Naive thymus-derived CD4-positive, alpha-beta T cell (primary cell): ENCODE measurements around the gene SLC35F1. TPM values are rescaled to one million over a fixed set of nuclear protein-coding genes. Genes with fewer than 3 reads are reported as not detected.

Experiments
- ATAC-seq: fragments of 150-1000 bp; cut with Tn5 transposase; 2 replicates; pipeline ENCODE4 v1.10.0; 2021; ENCODE audit warnings: mild to moderate bottlenecking, moderate library complexity
- CTCF ChIA-PET: fragments of 350-600 bp; sonication (Branson Sonifier 250); formaldehyde crosslinking; loops from one replicate; lab custom pipeline; 2021; ENCODE audit warnings: antibody characterized with exemption; lab: Charles Lee
- POLR2A ChIA-PET: fragments of 350-600 bp; sonication (Branson Sonifier 250); formaldehyde crosslinking; loops from one replicate; lab custom pipeline; 2021; ENCODE audit warnings: antibody characterized with exemption, inconsistent platforms; lab: Charles Lee
- DNase-seq, 9 donors: peaks; one replicate each; pipeline versions ENCODE4 v3.0.0 to v3.0.0-alpha.2; 2020 to 2022; ENCODE audit warnings: mixed read lengths in 1 of 9
- H3K27ac ChIP-seq: one replicate; pipeline ENCODE4 v1.7.0; 2013; ENCODE audit warnings: mild to moderate bottlenecking, low read depth, low read length, moderate library complexity
- H3K27me3 ChIP-seq, 2 donors: one replicate each; pipeline ENCODE4 v1.7.0; 2013; ENCODE audit warnings: low read length in 2 of 2, mild to moderate bottlenecking in 2 of 2, moderate library complexity in 2 of 2; ENCODE audit not compliant: control insufficient read depth in 2 of 2, insufficient read depth in 2 of 2
- H3K36me3 ChIP-seq, 3 experiments: 1 replicate in 2 of 3; 2 replicates in 1 of 3; pipeline ENCODE4 v1.7.0; 2013; ENCODE audit warnings: low read length in 3 of 3, mild to moderate bottlenecking in 3 of 3, moderate library complexity in 1 of 3; ENCODE audit not compliant: insufficient read depth in 3 of 3, control insufficient read depth in 2 of 3
- H3K4me1 ChIP-seq, 2 donors: one replicate each; pipeline ENCODE4 v1.7.0; 2013; ENCODE audit warnings: low read length in 2 of 2, mild to moderate bottlenecking in 2 of 2, moderate library complexity in 1 of 2; ENCODE audit not compliant: control insufficient read depth in 2 of 2, insufficient read depth in 2 of 2
- H3K4me3 ChIP-seq: 2 replicates; pipeline ENCODE4 v1.7.0; 2013; ENCODE audit warnings: mild to moderate bottlenecking, low read length
- H3K9me3 ChIP-seq, 3 experiments: 1 replicate in 2 of 3; 2 replicates in 1 of 3; pipeline ENCODE4 v1.7.0; 2013; ENCODE audit warnings: low read length in 3 of 3; ENCODE audit not compliant: control insufficient read depth in 2 of 3
- H3K27ac Mint-ChIP-seq, 9 donors: one replicate each; pipeline ENCODE4 v1.8.0; 2020 to 2022; ENCODE audit warnings: mixed read lengths in 9 of 9, mild to moderate bottlenecking in 8 of 9, moderate library complexity in 5 of 9, inconsistent platforms in 2 of 9
- H3K27me3 Mint-ChIP-seq, 5 donors: one replicate each; pipeline ENCODE4 v1.8.0; 2021 to 2022; ENCODE audit warnings: mixed read lengths in 5 of 5, mild to moderate bottlenecking in 1 of 5
- H3K36me3 Mint-ChIP-seq, 5 donors: one replicate each; pipeline ENCODE4 v1.8.0; 2020 to 2022; ENCODE audit warnings: mixed read lengths in 5 of 5, mild to moderate bottlenecking in 3 of 5, inconsistent platforms in 1 of 5
- H3K4me1 Mint-ChIP-seq, 7 donors: one replicate each; pipeline ENCODE4 v1.8.0; 2020 to 2022; ENCODE audit warnings: mixed read lengths in 7 of 7, mild to moderate bottlenecking in 3 of 7, inconsistent platforms in 1 of 7
- H3K4me3 Mint-ChIP-seq, 10 donors: one replicate each; pipeline ENCODE4 v1.8.0; 2020 to 2022; ENCODE audit warnings: mild to moderate bottlenecking in 10 of 10, mixed read lengths in 10 of 10, moderate library complexity in 6 of 10, inconsistent platforms in 2 of 10
- H3K9me3 Mint-ChIP-seq, 11 donors: one replicate each; pipeline ENCODE4 v1.8.0; 2020 to 2022; ENCODE audit warnings: mixed read lengths in 11 of 11, mild to moderate bottlenecking in 4 of 11, inconsistent platforms in 1 of 11, moderate library complexity in 1 of 11
- intact Hi-C, 2 donors: fragments of 100-400 bp; cut with micrococcal nuclease; formaldehyde crosslinking; loops; one replicate each; pipeline ENCODE4 v1.15.1; 2023
- polyA plus RNA-seq, 2 donors: library from polyadenylated mRNA; unstranded; fragments of 300-500 nt; fragmentation: Illumina TruSeq; gene quantifications; one replicate each; pipeline ENCODE4 v1.2.3, GENCODE V29; 2021
- total RNA-seq, 6 experiments: library from RNA in 5 of 6; stranded (reverse) in 5 of 6; gene quantifications; 1 replicate in 5 of 6; 2 replicates in 1 of 6; pipeline ENCODE4 v1.2.3 and lab custom pipeline; 2021 to 2026

SLC35F1 gene
- total and polyA plus RNA-seq, 7 experiments from 2014 or later = not detected

DNA sequence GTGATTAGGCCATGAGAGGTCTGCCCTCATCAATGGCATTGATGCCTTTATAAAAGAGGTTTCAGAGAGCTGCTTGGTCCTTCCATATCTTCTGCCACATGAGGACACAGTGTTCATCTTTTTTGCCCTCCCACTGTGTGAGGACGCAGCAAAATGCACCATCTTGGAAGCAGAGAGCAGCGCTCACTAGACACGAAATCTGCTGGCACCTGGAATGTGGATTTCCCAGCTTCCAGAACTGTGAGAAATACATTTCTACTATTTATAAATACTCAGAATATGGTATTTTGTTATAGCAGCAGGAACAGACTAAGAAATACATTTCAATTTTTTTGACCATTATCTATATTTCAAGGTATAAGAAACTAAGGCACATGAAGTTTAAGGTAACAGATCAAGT, 24.9 kb downstream of the SLC35F1 start:
- CTCF ChIA-PET = no interaction called here
- no peak overlapping the region for H3K27ac ChIP-seq
- DNase-seq (no peak), ATAC-seq (no peak)
- H3K4me3 ChIP-seq = no peak overlapping the region
- peaks cover 0 to 13% (median 0%) of the 10 kb centered on the region in 3 experiments for H3K9me3 ChIP-seq
- intact Hi-C loops = no loop called here
- peaks cover 0 to 8% (median 4%) of the 10 kb centered on the region in 5 donors for H3K36me3 Mint-ChIP-seq
- POLR2A ChIA-PET = no interaction called here
- H3K4me3 Mint-ChIP-seq = no peak overlapping the region
- no peak overlapping the region for H3K27ac Mint-ChIP-seq
- no peaks in the 10 kb centered on the region for H3K27me3 ChIP-seq
- H3K9me3 Mint-ChIP-seq = peaks cover 5 to 36% (median 16%) of the 10 kb centered on the region in 11 donors
- no peaks in the 10 kb centered on the region for H3K36me3 ChIP-seq
- H3K4me1 Mint-ChIP-seq = no peaks in the 10 kb centered on the region
- no peaks in the 10 kb centered on the region for H3K4me1 ChIP-seq
- H3K27me3 Mint-ChIP-seq = peaks cover 0 to 27% (median 16%) of the 10 kb centered on the region in 5 donors

DNA sequence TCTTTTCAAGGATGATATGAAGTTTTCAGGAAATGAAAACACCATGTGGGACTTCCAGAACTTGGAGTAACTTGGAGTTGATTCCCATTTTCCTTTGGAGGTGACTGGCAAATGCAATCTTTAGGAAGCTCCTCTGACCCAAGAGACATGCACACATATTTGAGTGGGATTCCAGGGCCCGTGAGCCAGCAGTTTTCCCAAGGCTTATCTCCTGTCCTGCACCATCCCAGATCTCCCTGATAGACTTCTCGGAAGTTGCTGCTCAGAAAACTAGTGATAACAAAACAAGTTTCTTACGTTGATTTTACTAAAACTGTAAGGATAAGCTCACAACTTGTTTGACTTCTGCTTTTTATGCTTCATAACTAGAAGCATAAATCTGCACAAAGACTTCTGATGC, 25.6 kb downstream of the SLC35F1 start:
- H3K27me3 Mint-ChIP-seq = peaks cover 0 to 22% (median 11%) of the 10 kb centered on the region in 5 donors
- intact Hi-C loops = no loop called here
- H3K27me3 ChIP-seq = no peaks in the 10 kb centered on the region
- peaks cover 0 to 13% (median 0%) of the 10 kb centered on the region in 3 experiments for H3K9me3 ChIP-seq
- ChIA-PET POLR2A (no interaction called here), CTCF (interaction anchor here (0.6 kb wide), 1 partner anchor 41 kb away, joined by 3 read pairs; no protein-coding TSS in a partner anchor)
- no peaks in the 10 kb centered on the region for H3K4me1 Mint-ChIP-seq
- no peak for DNase-seq
- H3K36me3 Mint-ChIP-seq = peaks cover 0 to 4% (median 0%) of the 10 kb centered on the region in 5 donors
- H3K36me3 ChIP-seq = no peaks in the 10 kb centered on the region
- no peaks in the 10 kb centered on the region for H3K4me1 ChIP-seq
- no peak overlapping the region for H3K27ac ChIP-seq
- no peak overlapping the region for H3K4me3 Mint-ChIP-seq
- peaks cover 0 to 29% (median 14%) of the 10 kb centered on the region in 11 donors for H3K9me3 Mint-ChIP-seq
- H3K4me3 ChIP-seq = no peak overlapping the region
- ATAC-seq = no peak
- H3K27ac Mint-ChIP-seq = no peak overlapping the region

DNA sequence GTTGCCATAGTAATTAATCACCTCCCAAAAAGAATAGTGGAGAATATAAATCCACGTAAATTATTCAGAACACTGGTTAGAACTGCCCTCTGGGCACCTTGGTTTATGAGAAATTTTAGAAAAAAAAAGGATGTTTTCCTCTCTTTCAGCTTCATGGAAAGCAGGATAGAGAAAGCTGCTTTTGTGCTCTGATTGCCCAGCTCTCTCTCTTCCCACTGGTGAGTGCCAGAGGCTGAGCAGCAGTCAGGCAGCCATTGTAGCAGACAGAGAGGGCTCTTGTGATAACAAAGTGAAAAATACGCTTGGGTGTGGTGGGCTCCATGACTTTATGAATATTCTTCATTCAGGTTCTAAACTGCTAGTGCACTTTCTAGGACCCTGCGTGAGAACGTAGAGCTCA, 26.4 kb downstream of the SLC35F1 start:
- Histone ChIP-seq H3K27me3 (no peaks in the 10 kb centered on the region), H3K36me3 (no peaks in the 10 kb centered on the region), H3K27ac (no peak overlapping the region), H3K4me1 (no peaks in the 10 kb centered on the region), H3K9me3 (peaks cover 0 to 12% (median 0%) of the 10 kb centered on the region in 3 experiments), H3K4me3 (no peak overlapping the region)
- H3K27me3 Mint-ChIP-seq = peaks cover 0 to 18% (median 15%) of the 10 kb centered on the region in 5 donors
- DNase-seq = no peak
- peaks cover 0 to 4% (median 0%) of the 10 kb centered on the region in 5 donors for H3K36me3 Mint-ChIP-seq
- H3K27ac Mint-ChIP-seq = no peak overlapping the region
- H3K4me3 Mint-ChIP-seq = no peak overlapping the region
- ATAC-seq = no peak
- ChIA-PET POLR2A (no interaction called here), CTCF (interaction anchor here (0.6 kb wide), 1 partner anchor 41 kb away, joined by 3 read pairs; no protein-coding TSS in a partner anchor)
- intact Hi-C loops = no loop called here
- no peaks in the 10 kb centered on the region for H3K4me1 Mint-ChIP-seq
- peaks cover 0 to 21% (median 11%) of the 10 kb centered on the region in 11 donors for H3K9me3 Mint-ChIP-seq

DNA sequence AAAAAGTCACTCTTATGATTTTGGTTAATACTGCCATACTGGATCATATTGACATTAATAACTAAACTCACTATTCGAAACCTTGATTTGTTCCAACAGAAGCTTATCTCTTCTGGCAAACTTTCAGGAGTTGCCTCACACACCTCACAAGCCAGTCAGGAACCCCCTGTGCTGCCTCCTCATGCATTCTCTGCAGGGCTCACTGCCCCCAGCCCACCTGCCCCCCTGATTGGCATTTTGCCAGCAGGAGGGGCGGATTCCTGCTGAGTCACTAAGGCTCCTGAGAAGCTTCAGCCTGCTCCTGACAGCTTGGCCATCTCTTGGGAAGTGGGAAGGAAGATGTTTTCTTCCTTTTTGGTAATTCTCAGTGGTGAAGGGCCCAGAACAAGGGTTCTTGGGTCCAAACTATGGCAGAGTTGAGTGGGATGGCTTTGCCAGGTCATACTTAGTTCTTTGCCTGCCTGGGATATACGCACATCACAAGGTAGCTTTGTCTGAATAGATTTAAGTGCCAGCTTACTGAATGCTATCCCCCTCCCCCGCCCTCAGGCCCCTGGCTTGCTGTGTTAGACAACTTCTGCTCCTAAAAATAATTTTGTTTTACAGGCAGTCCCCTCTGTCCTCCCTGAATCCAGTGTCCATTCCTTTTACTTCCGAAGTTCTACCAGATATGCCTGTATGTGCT, 31.4 kb downstream of the SLC35F1 start:
- intact Hi-C loops = no loop called here
- POLR2A ChIA-PET = no interaction called here
- peaks cover 0 to 2% (median 0%) of the 10 kb centered on the region in 11 donors for H3K9me3 Mint-ChIP-seq
- DNase-seq = no peak
- peaks cover 1 to 42% (median 23%) of the 10 kb centered on the region in 5 donors for H3K27me3 Mint-ChIP-seq
- no peaks in the 10 kb centered on the region for H3K4me1 ChIP-seq
- H3K27ac Mint-ChIP-seq = no peak overlapping the region
- H3K27ac ChIP-seq = no peak overlapping the region
- H3K4me3 ChIP-seq = no peak overlapping the region
- H3K36me3 Mint-ChIP-seq = peaks cover 0 to 3% (median 0%) of the 10 kb centered on the region in 5 donors
- no peaks in the 10 kb centered on the region for H3K4me1 Mint-ChIP-seq
- H3K4me3 Mint-ChIP-seq = no peak overlapping the region
- H3K36me3 ChIP-seq = no peaks in the 10 kb centered on the region
- H3K9me3 ChIP-seq = no peaks in the 10 kb centered on the region
- CTCF ChIA-PET = interaction anchor here (0.6 kb wide), 1 partner anchor 141 kb away, joined by 4 read pairs; no protein-coding TSS in a partner anchor
- no peaks in the 10 kb centered on the region for H3K27me3 ChIP-seq
- ATAC-seq = no peak

DNA sequence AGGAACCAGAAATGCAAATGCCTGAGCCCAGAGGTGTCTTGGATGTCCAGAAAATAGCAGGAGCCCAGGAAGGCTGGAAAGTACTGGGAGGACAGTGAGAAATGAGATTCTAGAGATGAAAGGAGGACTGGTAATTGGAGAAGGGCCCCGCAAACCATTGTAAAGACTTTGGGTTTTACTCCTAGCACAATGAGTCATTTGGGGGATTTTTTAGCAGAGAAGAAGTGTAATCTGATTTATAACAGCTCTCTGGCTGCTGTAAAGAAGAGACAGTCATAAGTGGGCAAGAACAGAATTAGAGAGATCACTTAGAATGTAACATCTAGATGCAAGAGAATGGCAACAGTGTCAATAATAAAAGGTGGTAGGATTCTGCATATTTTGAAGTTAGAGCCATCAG, 40.2 kb downstream of the SLC35F1 start:
- intact Hi-C loops = no loop called here
- Histone ChIP-seq H3K4me3 (no peak overlapping the region), H3K36me3 (no peaks in the 10 kb centered on the region), H3K27me3 (no peaks in the 10 kb centered on the region), H3K4me1 (no peaks in the 10 kb centered on the region), H3K9me3 (no peaks in the 10 kb centered on the region), H3K27ac (no peak overlapping the region)
- H3K9me3 Mint-ChIP-seq = peaks cover 0 to 3% (median 0%) of the 10 kb centered on the region in 11 donors
- ChIA-PET CTCF (no interaction called here), POLR2A (no interaction called here)
- ATAC-seq (no peak), DNase-seq (no peak)
- H3K27me3 Mint-ChIP-seq = peaks cover 0 to 23% (median 8%) of the 10 kb centered on the region in 5 donors
- no peak overlapping the region for H3K4me3 Mint-ChIP-seq
- H3K36me3 Mint-ChIP-seq = no peaks in the 10 kb centered on the region
- H3K27ac Mint-ChIP-seq = no peak overlapping the region
- no peaks in the 10 kb centered on the region for H3K4me1 Mint-ChIP-seq

DNA sequence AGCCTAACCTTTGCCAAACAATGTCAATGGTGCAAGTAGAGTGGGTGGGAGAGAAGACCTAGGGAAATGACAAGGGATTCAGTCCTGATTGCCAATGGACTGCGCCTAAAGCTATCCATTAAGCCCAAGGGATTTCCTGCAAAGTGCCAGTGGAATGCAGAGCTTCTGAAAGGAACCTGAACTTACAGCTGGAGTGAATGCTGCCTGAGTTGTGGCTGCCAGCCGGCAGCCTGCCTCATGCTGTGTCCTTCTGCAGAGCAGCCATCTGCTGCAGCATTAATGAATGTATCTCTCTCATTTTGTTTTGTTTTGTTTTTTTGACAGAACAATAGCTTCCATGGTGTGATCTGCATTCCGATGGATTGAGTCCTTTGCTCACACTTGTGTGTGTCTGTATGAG, 44.7 kb downstream of the SLC35F1 start:
- Mint-ChIP-seq H3K4me1 (no peaks in the 10 kb centered on the region), H3K9me3 (peaks cover 0 to 3% (median 0%) of the 10 kb centered on the region in 11 donors), H3K27me3 (peaks cover 0 to 42% (median 6%) of the 10 kb centered on the region in 5 donors), H3K36me3 (no peaks in the 10 kb centered on the region), H3K4me3 (no peak overlapping the region), H3K27ac (no peak overlapping the region)
- POLR2A ChIA-PET = no interaction called here
- no peak for ATAC-seq
- DNase-seq = no peak
- no peaks in the 10 kb centered on the region for H3K27me3 ChIP-seq
- H3K27ac ChIP-seq = no peak overlapping the region
- CTCF ChIA-PET = no interaction called here
- H3K4me3 ChIP-seq = no peak overlapping the region
- intact Hi-C loops = no loop called here
- H3K36me3 ChIP-seq = no peaks in the 10 kb centered on the region
- no peaks in the 10 kb centered on the region for H3K4me1 ChIP-seq
- H3K9me3 ChIP-seq = no peaks in the 10 kb centered on the region
